ENCODE measurements around the gene UBQLN1. TPM values are rescaled to one million over a fixed set of nuclear protein-coding genes. Genes with fewer than 3 reads are reported as not detected.

Gene UBQLN1
- total RNA-seq, 1 experiment from 2014 or later, result 169 TPM

DNA sequence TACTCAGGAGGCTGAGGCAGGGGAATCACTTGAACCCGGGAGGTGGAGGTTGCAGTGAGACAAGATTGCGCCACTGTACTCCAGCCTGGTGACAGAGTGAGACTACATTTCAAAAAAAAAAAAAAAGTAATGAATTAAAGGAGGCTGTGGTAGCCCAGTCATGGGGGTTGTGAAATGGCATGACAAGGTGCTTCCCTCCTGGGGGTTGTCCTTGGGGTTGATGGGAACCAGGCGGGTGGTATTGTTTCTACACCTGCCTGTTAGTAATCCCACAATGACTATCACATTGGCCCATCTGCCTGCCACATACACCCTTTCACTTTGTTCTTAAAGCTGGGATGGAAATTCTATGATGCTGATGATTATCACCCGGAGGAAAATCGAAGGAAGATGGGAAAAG is 79.2 kb downstream of the UBQLN1 start:
- ChIA-PET POLR2A (interaction anchor here (0.6 kb wide), 1 partner anchor 336 kb away, joined by 3 read pairs; no protein-coding TSS in a partner anchor), CTCF (interaction anchor here (0.5 to 1.5 kb wide), 4 partner anchors 8 to 715 kb away, joined by 3 to 6 read pairs (median 4); no protein-coding TSS in a partner anchor)
- Mint-ChIP-seq H3K4me1 (ENCODE audit: insufficient read depth, unreplicated experiment) (peaks cover 8% of the 10 kb centered on the region), H3K9me3 (ENCODE audit: unreplicated experiment) (no peaks in the 10 kb centered on the region), H3K27ac (ENCODE audit: low read depth, unreplicated experiment) (no peak overlapping the region), H3K27me3 (ENCODE audit: insufficient read depth, unreplicated experiment) (no peaks in the 10 kb centered on the region), H3K36me3 (ENCODE audit: insufficient read depth, unreplicated experiment) (peaks cover 32% of the 10 kb centered on the region), H3K4me3 (ENCODE audit: unreplicated experiment) (no peak overlapping the region)
- no TSS peak for BruUV-seq (replicated peaks)
- TF ChIP-seq, protein P1, sequence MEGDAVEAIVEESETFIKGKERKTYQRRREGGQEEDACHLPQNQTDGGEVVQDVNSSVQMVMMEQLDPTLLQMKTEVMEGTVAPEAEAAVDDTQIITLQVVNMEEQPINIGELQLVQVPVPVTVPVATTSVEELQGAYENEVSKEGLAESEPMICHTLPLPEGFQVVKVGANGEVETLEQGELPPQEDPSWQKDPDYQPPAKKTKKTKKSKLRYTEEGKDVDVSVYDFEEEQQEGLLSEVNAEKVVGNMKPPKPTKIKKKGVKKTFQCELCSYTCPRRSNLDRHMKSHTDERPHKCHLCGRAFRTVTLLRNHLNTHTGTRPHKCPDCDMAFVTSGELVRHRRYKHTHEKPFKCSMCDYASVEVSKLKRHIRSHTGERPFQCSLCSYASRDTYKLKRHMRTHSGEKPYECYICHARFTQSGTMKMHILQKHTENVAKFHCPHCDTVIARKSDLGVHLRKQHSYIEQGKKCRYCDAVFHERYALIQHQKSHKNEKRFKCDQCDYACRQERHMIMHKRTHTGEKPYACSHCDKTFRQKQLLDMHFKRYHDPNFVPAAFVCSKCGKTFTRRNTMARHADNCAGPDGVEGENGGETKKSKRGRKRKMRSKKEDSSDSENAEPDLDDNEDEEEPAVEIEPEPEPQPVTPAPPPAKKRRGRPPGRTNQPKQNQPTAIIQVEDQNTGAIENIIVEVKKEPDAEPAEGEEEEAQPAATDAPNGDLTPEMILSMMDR (IDR thresholded peaks at IDR 0.05; ENCODE audit: unreplicated experiment), result no peak
- no peak for DNase-seq (ENCODE audit: unreplicated experiment)
- intact Hi-C loops (cut with micrococcal nuclease), result no loop called here

- BruUV-seq (replicated peaks), result no TSS peak
- intact Hi-C loops (cut with micrococcal nuclease), result no loop called here
- DNase-seq (ENCODE audit: unreplicated experiment), result no peak
- H3K4me1 Mint-ChIP-seq (ENCODE audit: insufficient read depth, unreplicated experiment), result peaks cover 8% of the 10 kb centered on the region
- no peaks in the 10 kb centered on the region for H3K27me3 Mint-ChIP-seq (ENCODE audit: insufficient read depth, unreplicated experiment)
- ChIA-PET POLR2A (interaction anchor here (0.7 kb wide), 1 partner anchor 1647 kb away, joined by 3 read pairs; no protein-coding TSS in a partner anchor), CTCF (interaction anchor here (2.0 to 2.4 kb wide), 2 partner anchors 24 to 28 kb away, joined by 6 to 7 read pairs; no protein-coding TSS in a partner anchor)
- no peak overlapping the region for H3K27ac Mint-ChIP-seq (ENCODE audit: low read depth, unreplicated experiment)
- H3K4me3 Mint-ChIP-seq (ENCODE audit: unreplicated experiment), result no peak overlapping the region
- H3K36me3 Mint-ChIP-seq (ENCODE audit: insufficient read depth, unreplicated experiment), result peaks cover 32% of the 10 kb centered on the region
- TF ChIP-seq, protein P1 (IDR thresholded peaks at IDR 0.05; ENCODE audit: unreplicated experiment), result no peak
- H3K9me3 Mint-ChIP-seq (ENCODE audit: unreplicated experiment), result no peaks in the 10 kb centered on the region
Observed at GRCh38 chr9:83625178-83625577, 82.6 kb downstream of the UBQLN1 start.

DNA sequence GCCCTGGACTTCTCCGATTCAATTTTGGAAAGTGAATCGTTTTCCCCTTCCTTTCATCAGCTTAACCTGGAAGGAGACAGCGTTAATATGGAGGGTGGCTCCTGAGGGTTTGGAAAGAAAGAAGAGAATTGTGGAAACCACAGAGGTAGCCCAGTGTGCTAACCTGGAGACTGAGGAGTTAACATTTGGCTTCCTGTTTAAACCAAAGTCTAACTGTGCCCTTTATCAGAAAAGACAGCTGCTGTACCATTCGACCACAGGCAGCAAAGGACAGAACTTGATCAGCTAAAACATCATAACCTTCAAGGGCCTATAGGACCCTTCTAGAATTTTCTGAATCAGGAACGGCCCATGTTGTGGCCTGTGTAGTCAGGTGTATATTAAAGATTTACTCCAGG is 84.1 kb downstream of the UBQLN1 start:
- ChIA-PET POLR2A (interaction anchor here (0.5 to 2.2 kb wide), 7 partner anchors 16 to 409 kb away, joined by 3 to 22 read pairs (median 4); partner anchors contain the start of gene UBQLN1), CTCF (interaction anchor here (0.5 to 2.4 kb wide), 15 partner anchors 9 to 1388 kb away, joined by 3 to 10 read pairs (median 4); partner anchors contain the start of genes FRMD3 and UBQLN1)
- BruUV-seq (replicated peaks), result no TSS peak
- DNase-seq (ENCODE audit: unreplicated experiment), result no peak
- Mint-ChIP-seq H3K27me3 (ENCODE audit: insufficient read depth, unreplicated experiment) (no peaks in the 10 kb centered on the region), H3K4me1 (ENCODE audit: insufficient read depth, unreplicated experiment) (peaks cover 8% of the 10 kb centered on the region), H3K4me3 (ENCODE audit: unreplicated experiment) (peak overlapping the region; percentile 83), H3K9me3 (ENCODE audit: unreplicated experiment) (no peaks in the 10 kb centered on the region), H3K27ac (ENCODE audit: low read depth, unreplicated experiment) (peak overlapping the region; percentile 89), H3K36me3 (ENCODE audit: insufficient read depth, unreplicated experiment) (peaks cover 35% of the 10 kb centered on the region)
- TF ChIP-seq, protein P1 (IDR thresholded peaks at IDR 0.05; ENCODE audit: unreplicated experiment), result no peak
- intact Hi-C loops (cut with micrococcal nuclease), result loop anchor here (5.0 kb wide), 1 partner anchor 84 kb away; the partner anchor contains the start of gene UBQLN1

GRCh38 chr9:83622939-83623678 is 84.6 kb downstream of the UBQLN1 start, which contains the start of gene IDNK:
Gene IDNK (plus strand): TSS chr9:83623143. CDS start chr9:83623172, 29 bp downstream.
- no TSS peak for BruUV-seq (replicated peaks)
- Mint-ChIP-seq H3K27ac (ENCODE audit: low read depth, unreplicated experiment) (peak within 1 kb of the TSS; percentile 89), H3K4me3 (ENCODE audit: unreplicated experiment) (peak within 1 kb of the TSS; percentile 83), H3K4me1 (ENCODE audit: insufficient read depth, unreplicated experiment) (peaks cover 8% of the 10 kb centered on the region), H3K36me3 (ENCODE audit: insufficient read depth, unreplicated experiment) (peaks cover 38% of the 10 kb centered on the region), H3K27me3 (ENCODE audit: insufficient read depth, unreplicated experiment) (no peaks in the 10 kb centered on the region), H3K9me3 (ENCODE audit: unreplicated experiment) (no peaks in the 10 kb centered on the region)
- POLR2A ChIA-PET, result interaction anchor here (0.5 to 2.2 kb wide), 6 partner anchors 17 to 408 kb away, joined by 3 to 22 read pairs (median 4); partner anchors contain the start of gene UBQLN1
- CTCF ChIA-PET, result interaction anchor here (0.5 to 1.7 kb wide), 11 partner anchors 9 to 425 kb away, joined by 3 to 10 read pairs (median 4); partner anchors contain the start of genes FRMD3 and UBQLN1
- intact Hi-C loops (cut with micrococcal nuclease), result loop anchor here (5.0 kb wide), 1 partner anchor 84 kb away; the partner anchor contains the start of gene UBQLN1
- TF ChIP-seq, protein P1 (IDR thresholded peaks at IDR 0.05; ENCODE audit: unreplicated experiment), result no peak
- peak; percentile 65 for DNase-seq (ENCODE audit: unreplicated experiment)

All from MCF 10A (cell line).